ENCODE measurements around the gene SIDT2. TPM values are rescaled to one million over a fixed set of nuclear protein-coding genes. Genes with fewer than 3 reads are reported as not detected.

SIDT2 gene
- total RNA-seq, 3 donors from 2014 or later (not counting 1 experiment from before 2014, with no cell fraction given), result 80.0 to 111 (median 82.0) TPM

GRCh38 chr11:117217141-117218084 lies 38.9 kb downstream of the SIDT2 start:
- Histone ChIP-seq H3K27me3 (ENCODE audit: control insufficient read depth, insufficient read depth, low read length) (no peaks in the 10 kb centered on the region), H3K36me3 (ENCODE audit: control insufficient read depth, insufficient read depth, low read length) (peaks cover 87% of the 10 kb centered on the region), H3K4me1 (ENCODE audit: control insufficient read depth, insufficient read depth, low read length) (no peaks in the 10 kb centered on the region), H3K9me3 (ENCODE audit: control insufficient read depth, insufficient read depth, low read length) (no peaks in the 10 kb centered on the region), H3K27ac (ENCODE audit: low read length) (no peak overlapping the region), H3K4me3 (ENCODE audit: low read length) (no peak overlapping the region)
- Mint-ChIP-seq H3K4me1 (peaks cover 10 to 21% of the 10 kb centered on the region in 2 donors), H3K9me3 (no peaks in the 10 kb centered on the region), H3K36me3 (peaks cover 15% of the 10 kb centered on the region), H3K27ac (peak overlapping the region in 1 of 2 donors; percentile 70), H3K4me3 (no peak overlapping the region), H3K27me3 (ENCODE audit: low read depth in 2 of 2) (no peaks in the 10 kb centered on the region)
- 96% methylated on average over 11 of the region's 11 CpGs for WGBS (ENCODE audit: insufficient coverage)
- ATAC-seq (no peak), DNase-seq (no peak)
- no peak for TF ChIP-seq CTCF (IDR thresholded peaks at IDR 0.05)
- intact Hi-C loops (cut with micrococcal nuclease), result no loop called here

GRCh38 chr11:117218133-117218915 lies 39.8 kb downstream of the SIDT2 start:
- no peak overlapping the region for H3K4me3 Mint-ChIP-seq
- peaks cover 10% of the 10 kb centered on the region for H3K36me3 Mint-ChIP-seq
- Histone ChIP-seq H3K36me3 (ENCODE audit: control insufficient read depth, insufficient read depth, low read length) (peaks cover 87% of the 10 kb centered on the region), H3K27ac (ENCODE audit: low read length) (no peak overlapping the region), H3K9me3 (ENCODE audit: control insufficient read depth, insufficient read depth, low read length) (no peaks in the 10 kb centered on the region), H3K27me3 (ENCODE audit: control insufficient read depth, insufficient read depth, low read length) (no peaks in the 10 kb centered on the region), H3K4me3 (ENCODE audit: low read length) (no peak overlapping the region), H3K4me1 (ENCODE audit: control insufficient read depth, insufficient read depth, low read length) (no peaks in the 10 kb centered on the region)
- no peaks in the 10 kb centered on the region for H3K27me3 Mint-ChIP-seq (ENCODE audit: low read depth in 2 of 2)
- 89% methylated on average over 8 of the region's 15 CpGs for WGBS (ENCODE audit: insufficient coverage)
- no peaks in the 10 kb centered on the region for H3K9me3 Mint-ChIP-seq
- intact Hi-C loops (cut with micrococcal nuclease), result no loop called here
- H3K27ac Mint-ChIP-seq, result peak overlapping the region in 1 of 2 donors; percentile 70
- ATAC-seq (no peak), DNase-seq (no peak)
- TF ChIP-seq CTCF (IDR thresholded peaks at IDR 0.05), result no peak
- peaks cover 10 to 21% of the 10 kb centered on the region in 2 donors for H3K4me1 Mint-ChIP-seq

GRCh38 chr11:117219001-117219400 lies 40.5 kb downstream of the SIDT2 start:
- DNase-seq (no peak), ATAC-seq (no peak)
- TF ChIP-seq CTCF (IDR thresholded peaks at IDR 0.05), result no peak
- Histone ChIP-seq H3K27ac (ENCODE audit: low read length) (no peak overlapping the region), H3K36me3 (ENCODE audit: control insufficient read depth, insufficient read depth, low read length) (peaks cover 90% of the 10 kb centered on the region), H3K9me3 (ENCODE audit: control insufficient read depth, insufficient read depth, low read length) (no peaks in the 10 kb centered on the region), H3K4me3 (ENCODE audit: low read length) (no peak overlapping the region), H3K27me3 (ENCODE audit: control insufficient read depth, insufficient read depth, low read length) (no peaks in the 10 kb centered on the region), H3K4me1 (ENCODE audit: control insufficient read depth, insufficient read depth, low read length) (no peaks in the 10 kb centered on the region)
- H3K4me3 Mint-ChIP-seq, result no peak overlapping the region
- peaks cover 9 to 23% of the 10 kb centered on the region in 2 donors for H3K4me1 Mint-ChIP-seq
- peak overlapping the region; percentile 50 to 78 for H3K27ac Mint-ChIP-seq
- H3K27me3 Mint-ChIP-seq (ENCODE audit: low read depth in 2 of 2), result no peaks in the 10 kb centered on the region
- WGBS (ENCODE audit: insufficient coverage), result 99% methylated on average over 9 of the region's 9 CpGs
- H3K36me3 Mint-ChIP-seq, result peaks cover 6% of the 10 kb centered on the region
- no peaks in the 10 kb centered on the region for H3K9me3 Mint-ChIP-seq
- intact Hi-C loops (cut with micrococcal nuclease), result no loop called here
